Measurements from ENCODE around the gene CLMP.

DNA sequence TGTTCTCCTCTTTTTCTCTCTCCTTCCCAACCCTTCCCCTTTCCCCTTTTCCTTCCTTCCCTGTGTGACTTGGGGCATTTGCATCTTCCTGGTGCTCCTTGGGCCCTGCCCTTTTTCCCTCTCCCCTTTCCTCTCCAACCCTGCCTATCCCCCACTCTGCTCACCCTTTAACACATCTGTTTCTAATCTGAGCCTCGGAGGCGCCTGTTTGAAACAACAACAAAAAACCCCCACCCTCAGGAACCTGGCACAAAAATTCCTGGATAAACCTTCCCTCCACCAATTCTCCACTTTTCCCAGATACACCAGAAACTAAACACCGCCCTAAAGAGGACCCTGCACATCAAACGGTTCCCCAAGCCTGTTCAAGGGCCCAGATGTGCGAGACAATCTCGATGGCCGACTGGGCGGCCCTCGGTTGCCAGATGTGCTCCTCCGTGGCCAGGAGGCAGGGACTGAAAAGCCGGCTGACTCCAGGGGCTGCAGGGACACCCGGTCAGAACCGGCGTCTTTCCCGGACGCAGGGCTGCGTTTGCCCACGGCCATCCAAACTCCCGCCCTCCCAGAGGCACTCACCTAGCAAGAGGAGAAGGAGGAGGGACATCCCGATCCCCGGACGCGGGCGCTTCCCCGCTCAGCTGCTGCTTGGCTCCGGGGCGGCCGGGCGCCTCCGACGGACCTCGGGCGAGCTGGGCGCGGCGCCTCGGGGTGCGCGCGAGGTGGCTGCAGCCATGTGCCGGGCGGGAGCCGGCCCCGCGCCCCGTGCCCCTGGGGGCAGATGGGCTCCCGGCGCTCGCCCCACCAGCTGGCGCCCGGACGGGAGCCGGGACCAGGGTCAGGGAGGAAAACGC, 486 bp downstream of the CLMP start:
- TF ChIP-seq, protein P1, sequence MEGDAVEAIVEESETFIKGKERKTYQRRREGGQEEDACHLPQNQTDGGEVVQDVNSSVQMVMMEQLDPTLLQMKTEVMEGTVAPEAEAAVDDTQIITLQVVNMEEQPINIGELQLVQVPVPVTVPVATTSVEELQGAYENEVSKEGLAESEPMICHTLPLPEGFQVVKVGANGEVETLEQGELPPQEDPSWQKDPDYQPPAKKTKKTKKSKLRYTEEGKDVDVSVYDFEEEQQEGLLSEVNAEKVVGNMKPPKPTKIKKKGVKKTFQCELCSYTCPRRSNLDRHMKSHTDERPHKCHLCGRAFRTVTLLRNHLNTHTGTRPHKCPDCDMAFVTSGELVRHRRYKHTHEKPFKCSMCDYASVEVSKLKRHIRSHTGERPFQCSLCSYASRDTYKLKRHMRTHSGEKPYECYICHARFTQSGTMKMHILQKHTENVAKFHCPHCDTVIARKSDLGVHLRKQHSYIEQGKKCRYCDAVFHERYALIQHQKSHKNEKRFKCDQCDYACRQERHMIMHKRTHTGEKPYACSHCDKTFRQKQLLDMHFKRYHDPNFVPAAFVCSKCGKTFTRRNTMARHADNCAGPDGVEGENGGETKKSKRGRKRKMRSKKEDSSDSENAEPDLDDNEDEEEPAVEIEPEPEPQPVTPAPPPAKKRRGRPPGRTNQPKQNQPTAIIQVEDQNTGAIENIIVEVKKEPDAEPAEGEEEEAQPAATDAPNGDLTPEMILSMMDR (IDR thresholded peaks at IDR 0.05), result no peak
- TF ChIP-seq POLR2A (IDR thresholded peaks at IDR 0.05; ENCODE audit: low read depth), result no peak

All from esophagus muscularis mucosa (tissue), 3 donors.